ENCODE data around the gene ELMOD2. TPM values are rescaled to one million over a fixed set of nuclear protein-coding genes. Genes with fewer than 3 reads are reported as not detected.

ELMOD2 gene
- total and polyA plus RNA-seq, 4 donors, result 6.6 to 20.0 (median 15.8) TPM

- Histone ChIP-seq H3K36me3 (ENCODE audit: control insufficient read depth in 4 of 4, insufficient read depth in 3 of 4, low read depth in 1 of 4, low read length in 3 of 4) (no peaks in the 10 kb centered on the region), H3K9ac (ENCODE audit: low read depth in 1 of 2, low read length in 2 of 2) (no peak overlapping the region), H3K4me3 (ENCODE audit: low read depth in 1 of 3, low read length in 3 of 3) (no peak overlapping the region), H3K27ac (ENCODE audit: low read depth in 1 of 2, low read length in 2 of 2) (no peak overlapping the region), H3K9me3 (ENCODE audit: control insufficient read depth in 4 of 4, low read length in 3 of 4) (peaks cover 0 to 10% (median 4%) of the 10 kb centered on the region in 4 donors), H3K4me1 (ENCODE audit: control insufficient read depth in 4 of 4, insufficient read depth in 4 of 4, low read length in 3 of 4) (peaks cover 9 to 18% (median 16%) of the 10 kb centered on the region in 4 donors), H3K27me3 (ENCODE audit: control insufficient read depth in 4 of 4, insufficient read depth in 4 of 4, low read length in 3 of 4) (peaks cover 0 to 20% (median 6%) of the 10 kb centered on the region in 4 donors)
- DNase-seq (ENCODE audit: low spot score), result no peak
- WGBS, result 79% methylated on average over 2 of the region's 2 CpGs
- TF ChIP-seq JUND (IDR thresholded peaks at IDR 0.05), result no peak
- no peak for TF ChIP-seq HNF4A (conservative IDR thresholded peaks at IDR 0.05)
- TF ChIP-seq RXRA (IDR thresholded peaks at IDR 0.05), result no peak
- no peak for TF ChIP-seq HNF4G (IDR thresholded peaks at IDR 0.05)
- TF ChIP-seq NR2F2 (IDR thresholded peaks at IDR 0.05), result no peak
- no peak for TF ChIP-seq YY1 (IDR thresholded peaks at IDR 0.05)
- no peak for TF ChIP-seq MAX (IDR thresholded peaks at IDR 0.05)
- TF ChIP-seq RAD21 (IDR thresholded peaks at IDR 0.05), result no peak
- TF ChIP-seq REST (IDR thresholded peaks at IDR 0.05), result no peak
- TF ChIP-seq FOXA2 (IDR thresholded peaks at IDR 0.05), result no peak
- no peak for TF ChIP-seq EGR1 (IDR thresholded peaks at IDR 0.05; ENCODE audit: low read depth in 2 of 2)
- no peak for TF ChIP-seq FOXA1 (IDR thresholded peaks at IDR 0.05)
- no peak for TF ChIP-seq ZBTB33 (IDR thresholded peaks at IDR 0.05)
- no peak for TF ChIP-seq TAF1 (conservative IDR thresholded peaks at IDR 0.05)
- no peak for TF ChIP-seq GABPA (IDR thresholded peaks at IDR 0.05 in 1 of 2, conservative IDR thresholded peaks at IDR 0.05 in 1 of 2)
Measured at GRCh38 chr4:140571620-140572019, 47.7 kb downstream of the ELMOD2 start.

- 79% methylated on average over 4 of the region's 4 CpGs for WGBS
- H3K9ac ChIP-seq (ENCODE audit: low read depth in 1 of 2, low read length in 2 of 2), result no peak overlapping the region
- no peak for DNase-seq (ENCODE audit: low spot score)
- no peak overlapping the region for H3K27ac ChIP-seq (ENCODE audit: low read depth in 1 of 2, low read length in 2 of 2)
- H3K4me1 ChIP-seq (ENCODE audit: control insufficient read depth in 4 of 4, insufficient read depth in 4 of 4, low read length in 3 of 4), result no peaks in the 10 kb centered on the region
- no peaks in the 10 kb centered on the region for H3K36me3 ChIP-seq (ENCODE audit: control insufficient read depth in 4 of 4, insufficient read depth in 3 of 4, low read depth in 1 of 4, low read length in 3 of 4)
- no peak overlapping the region for H3K4me3 ChIP-seq (ENCODE audit: low read depth in 1 of 3, low read length in 3 of 3)
- TF ChIP-seq REST (IDR thresholded peaks at IDR 0.05) (no peak), ZBTB33 (IDR thresholded peaks at IDR 0.05) (no peak), CTCF (IDR thresholded peaks at IDR 0.05; ENCODE audit: low read depth, low read length, missing input control) (no peak), NR2F2 (IDR thresholded peaks at IDR 0.05) (no peak), ATF3 (IDR thresholded peaks at IDR 0.05) (no peak), YY1 (IDR thresholded peaks at IDR 0.05) (no peak), SP1 (IDR thresholded peaks at IDR 0.05) (no peak), FOXA2 (IDR thresholded peaks at IDR 0.05) (no peak), JUND (IDR thresholded peaks at IDR 0.05) (no peak), RXRA (IDR thresholded peaks at IDR 0.05) (no peak), EGR1 (IDR thresholded peaks at IDR 0.05; ENCODE audit: low read depth in 2 of 2) (no peak), RAD21 (IDR thresholded peaks at IDR 0.05) (no peak)
- peaks cover 0 to 2% (median under 1%) of the 10 kb centered on the region in 4 donors for H3K27me3 ChIP-seq (ENCODE audit: control insufficient read depth in 4 of 4, insufficient read depth in 4 of 4, low read length in 3 of 4)
- peaks cover 0 to 10% (median 4%) of the 10 kb centered on the region in 4 donors for H3K9me3 ChIP-seq (ENCODE audit: control insufficient read depth in 4 of 4, low read length in 3 of 4)
Measured at GRCh38 chr4:140575489-140575888, 51.5 kb downstream of the ELMOD2 start.

Measured in liver (tissue), 9 donors.